DND-41 (cell line): Measurements from ENCODE around the gene YEATS4.

ENCODE experiments used
- EZH2 ChIP-seq: IDR thresholded peaks from 3 replicates; pipeline ENCODE4 v1.6.1; 2012; ENCODE audit warnings: borderline replicate concordance, low read depth, mild to moderate bottlenecking, moderate library complexity, low read length, inconsistent platforms; ENCODE audit not compliant: severe bottlenecking
- TF ChIP-seq, protein P1 (sequence below): IDR thresholded peaks from 2 replicates; pipeline ENCODE4 v1.5.1; 2012; ENCODE audit warnings: borderline replicate concordance, low read length, moderate library complexity, mild to moderate bottlenecking; ENCODE audit not compliant: poor library complexity, severe bottlenecking; ENCODE audit errors: extremely low read depth

DNA sequence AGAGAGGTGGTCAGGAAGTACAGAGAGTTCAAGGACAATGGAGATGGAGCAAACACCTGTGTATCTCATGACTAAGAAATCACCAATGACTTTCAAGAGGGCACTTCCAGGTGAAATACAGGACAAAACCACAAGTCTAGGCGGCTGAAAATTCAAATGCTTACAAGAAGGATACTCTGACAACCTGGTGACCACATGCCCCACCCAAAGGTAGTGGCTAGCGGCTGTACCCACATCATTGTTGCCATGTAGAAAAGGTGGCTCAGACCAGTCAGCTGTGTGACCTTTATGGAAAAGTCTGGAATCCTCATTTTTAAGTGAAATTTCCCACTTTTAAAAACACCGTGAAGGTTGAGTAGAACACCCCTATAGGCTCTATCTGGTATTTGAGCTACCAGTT is 62.0 kb downstream of the YEATS4 start:
- TF ChIP-seq, protein P1, sequence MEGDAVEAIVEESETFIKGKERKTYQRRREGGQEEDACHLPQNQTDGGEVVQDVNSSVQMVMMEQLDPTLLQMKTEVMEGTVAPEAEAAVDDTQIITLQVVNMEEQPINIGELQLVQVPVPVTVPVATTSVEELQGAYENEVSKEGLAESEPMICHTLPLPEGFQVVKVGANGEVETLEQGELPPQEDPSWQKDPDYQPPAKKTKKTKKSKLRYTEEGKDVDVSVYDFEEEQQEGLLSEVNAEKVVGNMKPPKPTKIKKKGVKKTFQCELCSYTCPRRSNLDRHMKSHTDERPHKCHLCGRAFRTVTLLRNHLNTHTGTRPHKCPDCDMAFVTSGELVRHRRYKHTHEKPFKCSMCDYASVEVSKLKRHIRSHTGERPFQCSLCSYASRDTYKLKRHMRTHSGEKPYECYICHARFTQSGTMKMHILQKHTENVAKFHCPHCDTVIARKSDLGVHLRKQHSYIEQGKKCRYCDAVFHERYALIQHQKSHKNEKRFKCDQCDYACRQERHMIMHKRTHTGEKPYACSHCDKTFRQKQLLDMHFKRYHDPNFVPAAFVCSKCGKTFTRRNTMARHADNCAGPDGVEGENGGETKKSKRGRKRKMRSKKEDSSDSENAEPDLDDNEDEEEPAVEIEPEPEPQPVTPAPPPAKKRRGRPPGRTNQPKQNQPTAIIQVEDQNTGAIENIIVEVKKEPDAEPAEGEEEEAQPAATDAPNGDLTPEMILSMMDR = no peak
- TF ChIP-seq EZH2 = no peak
